Non-pigmented ciliary epithelial cell (primary cell): ENCODE results near the gene PANK4.
A peak's percentile ranks its signal among the peaks of the same experiment; 100 is the strongest.

ENCODE experiments used
- DNase-seq: peaks from one replicate; pipeline ENCODE4 v3.0.0-alpha.2; 2010; ENCODE audit warnings: low read depth

The PANK4 gene

GRCh38 chr1:2544875-2545640, 18.7 kb upstream of the PANK4 start:
- no peak for DNase-seq

- no peak for DNase-seq
These were observed 17.9 kb upstream of the PANK4 start for GRCh38 chr1:2544093-2544874.

DNA sequence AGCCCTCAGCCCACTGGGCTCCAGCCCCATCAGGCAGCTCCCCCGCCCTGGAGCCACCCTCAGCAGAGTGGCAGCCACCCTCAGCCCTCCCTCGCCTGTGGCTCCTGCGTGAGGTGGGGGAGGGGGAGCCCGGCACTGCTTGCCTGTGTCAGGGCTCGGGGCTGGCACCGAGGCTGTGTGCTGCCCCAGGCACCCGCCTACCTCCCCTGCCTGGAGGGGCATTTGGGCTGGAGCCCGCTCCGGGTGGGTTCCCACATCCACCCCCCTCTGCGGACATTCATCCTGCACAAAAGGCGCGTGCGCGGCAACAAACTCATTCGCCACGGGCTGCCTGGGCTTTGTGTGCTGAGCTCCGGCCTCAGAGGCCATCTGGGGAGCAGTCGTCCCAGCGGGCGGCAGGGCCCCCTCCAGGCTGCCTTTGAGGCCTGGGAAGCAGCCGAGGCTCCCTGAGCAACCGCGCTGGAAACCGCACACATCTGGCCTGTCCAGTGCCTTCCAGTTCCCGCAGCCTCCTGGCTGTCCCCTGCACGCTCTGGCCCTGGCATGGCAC, 17.2 kb upstream of the PANK4 start:
- DNase-seq = no peak

DNA sequence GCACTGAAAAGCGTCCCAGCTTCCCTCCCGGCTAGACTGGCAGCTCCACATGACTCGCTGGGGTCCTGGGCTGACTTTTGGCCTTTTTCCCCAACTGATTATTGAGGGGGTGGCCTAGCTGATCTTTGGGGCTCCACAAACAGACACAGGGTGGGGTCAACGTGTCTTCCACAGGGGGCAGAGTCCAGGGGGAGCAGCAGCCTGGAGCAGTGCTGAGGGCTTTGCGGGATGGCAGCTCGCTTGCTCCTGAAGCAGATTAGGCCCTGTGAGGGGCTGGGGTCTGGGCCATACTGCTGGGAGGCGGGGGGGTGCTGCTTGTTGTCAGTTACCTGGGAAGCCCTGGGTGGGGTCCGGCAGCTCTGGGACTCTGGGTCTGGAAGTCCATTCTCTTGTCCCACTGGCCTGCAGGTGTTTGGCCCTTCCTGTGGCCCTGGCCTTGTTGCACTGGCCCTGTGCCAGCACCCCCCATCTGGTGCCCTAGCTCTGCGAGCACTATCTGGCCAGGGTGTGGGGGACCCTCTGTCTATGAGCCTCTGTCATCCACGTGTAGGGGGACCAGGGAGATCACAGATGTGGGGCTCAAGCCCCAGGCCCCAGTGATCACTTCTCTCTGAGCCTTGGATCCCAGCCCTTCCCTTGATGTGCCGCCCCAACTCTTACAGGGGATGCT, 16.0 kb upstream of the PANK4 start:
- DNase-seq = no peak

DNA sequence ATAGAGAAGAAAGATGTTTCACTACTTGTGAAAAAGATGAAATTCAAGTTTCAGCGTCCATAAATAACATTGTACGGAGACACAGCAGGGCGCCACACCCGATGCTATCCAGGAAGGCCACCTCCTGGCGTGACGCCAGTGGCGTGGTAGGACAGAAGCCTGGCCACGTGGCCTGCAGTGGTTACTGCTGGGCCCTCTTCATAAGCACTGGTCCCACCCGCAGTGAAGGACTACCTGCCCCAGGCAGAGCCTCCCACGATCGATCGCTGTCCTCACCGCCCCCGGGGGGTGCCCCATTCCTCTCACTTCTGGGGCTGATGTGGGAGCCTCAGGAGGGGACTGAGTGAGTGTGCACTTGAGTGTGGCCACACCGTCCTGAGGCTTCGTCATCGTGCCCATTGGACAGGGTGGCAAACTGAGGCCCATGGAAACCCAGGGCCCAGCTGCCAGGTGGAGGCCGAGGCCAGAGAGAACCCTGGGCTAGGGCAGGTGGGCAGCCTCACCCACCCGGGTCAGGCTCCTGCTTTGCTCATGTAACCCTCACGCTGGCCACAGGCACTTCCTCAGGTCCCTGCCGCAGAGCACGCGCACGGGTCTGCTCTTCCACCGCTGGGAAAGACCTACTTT, 15.3 kb upstream of the PANK4 start:
- DNase-seq = no peak

DNA sequence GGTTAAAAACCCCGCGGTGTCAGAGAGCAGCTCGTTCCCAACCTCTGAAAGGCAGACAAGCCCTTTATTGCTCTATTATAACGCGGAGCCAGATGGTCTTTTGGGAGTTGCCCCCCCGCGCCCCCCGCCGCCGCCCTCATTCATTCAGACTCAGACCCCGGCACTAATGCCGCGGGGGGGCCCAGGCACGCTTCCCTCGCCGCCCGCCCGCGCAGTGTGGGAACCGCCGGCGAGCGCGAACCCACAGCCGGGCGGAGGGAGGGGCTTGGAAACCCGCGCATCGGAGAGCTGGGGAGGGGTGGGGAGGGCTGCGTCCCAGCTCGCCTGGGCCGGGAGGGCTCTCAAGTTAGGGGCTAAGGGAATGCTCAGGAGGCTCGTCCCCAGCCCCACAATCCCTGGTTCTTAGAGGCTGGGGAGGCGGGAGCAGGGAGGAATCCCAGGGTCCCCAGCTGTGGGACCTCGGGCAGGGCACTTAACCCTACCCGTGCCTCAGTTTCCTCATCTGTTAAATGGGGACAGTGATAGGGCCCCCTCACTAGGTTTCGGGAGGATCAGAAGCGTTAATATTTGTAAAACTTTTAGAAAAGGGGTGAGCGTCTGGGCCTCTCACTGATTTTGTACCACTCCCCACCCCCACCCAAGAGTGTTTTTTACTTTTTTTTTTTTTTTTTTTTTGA, 14.6 kb upstream of the PANK4 start:
- DNase-seq = no peak

DNA sequence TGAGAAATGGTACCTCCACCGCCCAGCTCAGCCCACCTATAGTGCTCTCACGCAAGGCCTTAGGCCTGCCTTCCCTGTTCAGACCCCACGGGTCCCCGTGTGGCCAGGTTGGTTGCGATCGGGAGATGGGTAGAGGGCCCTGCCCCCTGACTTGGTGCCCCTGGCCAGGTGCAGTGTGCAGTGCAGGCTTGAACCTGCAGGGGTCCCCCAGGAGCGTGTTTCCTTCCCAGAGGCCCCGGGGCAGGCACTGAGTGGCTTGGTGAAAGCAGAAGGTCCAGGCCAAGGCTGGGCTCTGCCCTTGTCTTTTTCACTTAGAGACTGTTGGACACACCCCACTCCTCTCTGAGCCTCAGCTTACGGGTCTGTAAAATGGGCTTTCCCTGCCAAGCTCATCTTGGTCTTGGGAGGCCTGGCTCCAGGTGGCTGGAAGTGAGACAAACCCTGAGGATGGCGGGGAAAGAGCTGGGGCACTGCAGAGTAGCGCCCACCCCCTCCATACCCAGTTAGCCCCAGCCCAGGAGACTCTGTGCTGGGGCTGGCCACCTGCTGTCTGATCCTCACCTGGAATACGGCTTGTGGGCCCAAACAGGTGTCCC, 13.0 kb upstream of the PANK4 start:
- no peak for DNase-seq

DNA sequence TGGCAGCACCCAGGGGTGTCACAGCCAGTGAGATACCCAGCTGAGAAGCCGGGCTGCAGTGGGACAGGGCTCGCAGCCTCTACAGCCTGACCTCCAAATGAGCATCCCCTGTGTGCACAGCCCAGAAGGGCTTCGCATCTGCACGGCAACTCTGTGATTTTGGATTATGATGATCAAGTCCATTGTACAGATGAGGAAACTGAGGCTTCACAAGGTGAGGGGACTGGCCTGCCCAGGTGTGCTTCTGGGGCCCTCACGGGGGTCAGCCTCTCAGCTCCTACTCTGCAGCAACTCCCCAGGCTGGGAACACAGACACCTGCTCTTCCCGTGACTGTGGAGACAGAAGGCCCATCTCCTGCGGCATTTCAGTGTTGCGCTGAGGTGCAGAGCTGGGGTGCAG, 12.5 kb upstream of the PANK4 start:
- DNase-seq = no peak

DNA sequence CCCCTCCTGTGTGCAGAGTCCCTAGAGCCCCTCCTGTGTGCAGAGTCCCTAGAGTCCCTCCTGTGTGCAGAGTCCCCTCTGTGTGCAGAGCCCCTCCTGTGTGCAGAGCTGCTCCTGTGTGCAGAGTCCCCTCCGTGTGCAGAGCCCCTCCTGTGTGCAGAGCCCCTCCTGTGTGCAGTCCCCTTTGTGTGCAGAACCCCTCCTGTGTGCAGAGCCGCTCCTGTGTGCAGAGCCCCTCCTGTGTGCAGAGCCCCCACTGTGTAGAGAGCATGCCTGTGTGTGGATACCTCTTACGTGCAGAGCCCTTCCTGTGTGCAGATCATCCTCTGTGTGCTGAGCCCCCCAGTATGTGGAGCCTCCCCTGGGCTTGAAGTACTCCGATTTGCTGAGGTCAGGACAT, 12.0 kb upstream of the PANK4 start:
- DNase-seq = no peak

- DNase-seq = no peak
These were observed 11.4 kb upstream of the PANK4 start for GRCh38 chr1:2537784-2538115.

GRCh38 chr1:2535981-2536380, 9.6 kb upstream of the PANK4 start:
- no peak for DNase-seq

DNA sequence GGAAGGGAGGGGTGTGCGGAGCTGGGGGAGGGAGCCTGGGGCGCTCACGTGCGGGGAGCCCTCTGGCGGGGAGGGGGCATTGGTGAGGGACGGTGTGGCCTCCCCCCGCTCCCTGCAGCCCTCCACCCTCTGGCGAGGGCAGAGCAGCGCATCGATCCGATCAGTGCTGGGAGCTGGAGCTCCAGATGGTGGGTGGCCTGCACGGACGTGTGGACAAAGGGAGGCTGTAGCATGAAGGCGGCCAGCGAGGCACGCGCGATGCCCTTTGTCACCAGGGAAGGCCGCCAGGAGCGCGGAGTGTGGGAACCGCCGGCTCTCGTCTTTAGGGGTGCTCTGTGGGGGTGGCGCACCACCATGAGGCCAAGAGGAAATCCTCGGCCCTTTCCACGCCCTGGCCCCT, 9.1 kb upstream of the PANK4 start:
- no peak for DNase-seq

- peak; percentile 36 for DNase-seq
These were observed 8.5 kb upstream of the PANK4 start for GRCh38 chr1:2534687-2535441.

- no peak for DNase-seq
These were observed 7.9 kb upstream of the PANK4 start for GRCh38 chr1:2534315-2534686.

- DNase-seq = no peak
These were observed 7.0 kb upstream of the PANK4 start for GRCh38 chr1:2533365-2533764.

DNA sequence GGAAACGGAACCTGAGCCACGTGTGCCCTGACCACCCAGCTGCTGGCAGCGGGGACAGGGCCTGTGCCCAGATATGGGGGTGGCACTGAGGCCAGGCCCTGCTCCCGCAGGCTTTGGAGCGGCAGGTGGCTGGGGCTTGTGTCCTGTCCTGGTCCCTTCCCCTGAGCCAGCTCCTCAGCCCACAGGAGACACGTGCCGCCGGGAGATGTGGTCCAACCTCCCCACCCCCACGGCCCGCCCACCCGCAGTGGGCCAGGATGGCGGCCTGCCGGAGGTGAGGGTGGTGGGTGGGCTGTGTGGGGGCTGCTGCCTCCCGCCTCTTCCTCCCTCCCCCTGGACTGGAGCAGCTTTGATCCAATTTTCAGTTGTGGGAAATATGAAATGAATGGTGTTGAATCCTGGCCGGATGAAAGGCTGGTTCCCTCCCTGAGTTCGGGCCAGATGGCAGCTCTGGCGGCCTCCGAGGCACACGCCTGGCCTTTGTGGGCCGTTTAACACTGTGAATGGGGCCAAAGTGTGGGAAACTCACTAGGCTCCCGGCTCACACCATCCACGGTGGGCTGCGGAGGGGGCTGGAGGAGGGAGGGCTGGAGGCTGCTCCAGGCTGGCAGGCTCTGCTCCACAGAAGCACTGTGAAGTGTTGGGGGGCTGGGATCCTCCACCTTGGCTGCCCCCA, 6.2 kb upstream of the PANK4 start:
- no peak for DNase-seq

DNA sequence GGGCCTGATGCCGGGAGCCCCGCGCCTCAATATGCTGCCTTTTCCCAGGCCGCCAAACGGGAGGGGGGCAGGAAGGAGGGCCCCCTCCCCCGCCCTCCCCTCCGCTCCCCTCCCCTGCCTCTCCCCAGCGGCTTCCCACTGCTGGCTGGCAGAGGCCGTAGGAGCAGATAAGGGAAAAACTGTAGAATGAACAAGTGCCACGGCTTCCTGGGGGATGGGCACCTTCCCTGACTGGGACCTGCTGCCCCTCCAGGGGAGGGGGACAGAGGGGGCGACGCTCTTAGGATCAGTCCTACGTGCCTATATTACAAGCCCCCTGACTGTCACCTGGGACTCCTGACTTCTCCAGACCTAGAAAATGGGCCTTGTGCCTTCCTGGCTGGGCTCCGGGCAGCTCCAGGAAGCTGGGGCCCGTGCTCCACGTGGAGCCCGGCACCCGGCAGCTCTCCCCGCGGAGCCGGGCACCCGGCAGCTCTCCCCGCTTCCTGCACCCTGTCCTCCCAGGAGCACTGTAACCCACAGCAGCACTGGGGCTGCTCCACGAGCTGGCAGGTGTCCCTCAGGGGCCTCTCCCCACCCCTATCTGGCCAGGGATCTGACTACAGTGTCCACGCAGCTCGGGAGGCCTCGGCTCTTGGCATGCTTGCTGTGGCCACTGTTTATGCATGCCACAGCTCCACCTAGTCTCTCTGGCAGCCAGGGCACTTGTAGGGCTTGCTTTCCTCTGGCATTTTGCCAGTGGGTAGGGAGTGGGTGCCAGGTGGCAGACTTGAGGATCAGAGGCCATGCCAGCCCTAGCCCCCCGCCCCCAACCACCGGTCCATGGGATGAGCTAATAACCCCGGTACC, 4.3 kb upstream of the PANK4 start:
- no peak for DNase-seq

- DNase-seq = no peak
These were observed 3.6 kb upstream of the PANK4 start, which contains the start of gene HES5 for GRCh38 chr1:2529784-2530512. TSS of gene HES5 (minus strand) at chr1:2530263. CDS start at chr1:2530164, 99 bp downstream.
